NB4 (cell line): ENCODE measurements around the gene CRYAB.
"Not testable (repeated sequence)": the region's sequence is repeated elsewhere in the genome, so short reads cannot be mapped to it uniquely, and the experiment has no call there.

Experiments
- DNase-seq: peaks from one replicate; pipeline ENCODE4 v3.0.0; 2010; ENCODE audit warnings: low read depth
- H3K4me3 ChIP-seq: one replicate; pipeline ENCODE4 v1.5.1; 2011; ENCODE audit warnings: mild to moderate bottlenecking, low read depth, low read length, moderate library complexity
- CTCF ChIP-seq: IDR thresholded peaks from one replicate; pipeline ENCODE4 v1.5.1; 2012; ENCODE audit warnings: low read depth, low read length
- MAX ChIP-seq: IDR thresholded peaks from 2 replicates; pipeline ENCODE4 v1.6.1; 2011; ENCODE audit warnings: low read depth, low read length
- MYC ChIP-seq: IDR thresholded peaks from 2 replicates; pipeline ENCODE4 v1.6.1; 2011; ENCODE audit warnings: low read depth, low read length
- POLR2A ChIP-seq: IDR thresholded peaks from 2 replicates; pipeline ENCODE4 v1.6.1; 2011; ENCODE audit warnings: mild to moderate bottlenecking; ENCODE audit not compliant: insufficient read length; ENCODE audit errors: extremely low read depth

CRYAB gene

GRCh38 chr11:111909378-111909777 is 2.2 kb downstream of the CRYAB start:
- H3K4me3 ChIP-seq = no peak overlapping the region
- TF ChIP-seq MAX (no peak), POLR2A (no peak), MYC (no peak), CTCF (no peak)
- no peak for DNase-seq

GRCh38 chr11:111908639-111909305 is 2.8 kb downstream of the CRYAB start:
- no peak for TF ChIP-seq MAX
- TF ChIP-seq POLR2A = no peak
- TF ChIP-seq MYC = no peak
- no peak for TF ChIP-seq CTCF
- no peak for DNase-seq

GRCh38 chr11:111906680-111907079 is 4.9 kb downstream of the CRYAB start:
- DNase-seq = no peak
- no peak overlapping the region for H3K4me3 ChIP-seq
- no peak for TF ChIP-seq CTCF
- TF ChIP-seq POLR2A = no peak
- TF ChIP-seq MAX = no peak
- no peak for TF ChIP-seq MYC

More at GRCh38 chr11:111908639-111909305, 2.8 kb downstream of the CRYAB start:
- no peak overlapping the region for H3K4me3 ChIP-seq

- H3K4me3 ChIP-seq = no peak overlapping the region
- TF ChIP-seq MAX (no peak), MYC (no peak)
- no peak for DNase-seq
Observed at GRCh38 chr11:111905411-111905810, 6.2 kb downstream of the CRYAB start.

GRCh38 chr11:111886844-111887243 is 24.7 kb downstream of the CRYAB start:
- no peak overlapping the region for H3K4me3 ChIP-seq
- TF ChIP-seq MYC (no peak), CTCF (no peak), POLR2A (no peak), MAX (no peak)
- DNase-seq = no peak

- no peak for DNase-seq
- TF ChIP-seq MAX (no peak), CTCF (no peak), MYC (no peak), POLR2A (no peak)
Observed at GRCh38 chr11:111886032-111886431, 25.5 kb downstream of the CRYAB start.

GRCh38 chr11:111885053-111885452 is 26.5 kb downstream of the CRYAB start:
- not testable (repeated sequence) for H3K4me3 ChIP-seq, DNase-seq

More at GRCh38 chr11:111886032-111886431, 25.5 kb downstream of the CRYAB start:
- H3K4me3 ChIP-seq = no peak overlapping the region
